Activated CD8-positive, alpha-beta memory T cell treated with anti-CD3 and anti-CD28 coated beads, Interleukin-2, amount 50 U/mL, for 24 hours (primary cell): ENCODE measurements around the gene RAPGEF5.

Experiments
- DNase-seq: peaks from one replicate; pipeline ENCODE4 v3.0.0-alpha.2; 2020; ENCODE audit errors: extremely low read depth

Gene RAPGEF5, protein sequence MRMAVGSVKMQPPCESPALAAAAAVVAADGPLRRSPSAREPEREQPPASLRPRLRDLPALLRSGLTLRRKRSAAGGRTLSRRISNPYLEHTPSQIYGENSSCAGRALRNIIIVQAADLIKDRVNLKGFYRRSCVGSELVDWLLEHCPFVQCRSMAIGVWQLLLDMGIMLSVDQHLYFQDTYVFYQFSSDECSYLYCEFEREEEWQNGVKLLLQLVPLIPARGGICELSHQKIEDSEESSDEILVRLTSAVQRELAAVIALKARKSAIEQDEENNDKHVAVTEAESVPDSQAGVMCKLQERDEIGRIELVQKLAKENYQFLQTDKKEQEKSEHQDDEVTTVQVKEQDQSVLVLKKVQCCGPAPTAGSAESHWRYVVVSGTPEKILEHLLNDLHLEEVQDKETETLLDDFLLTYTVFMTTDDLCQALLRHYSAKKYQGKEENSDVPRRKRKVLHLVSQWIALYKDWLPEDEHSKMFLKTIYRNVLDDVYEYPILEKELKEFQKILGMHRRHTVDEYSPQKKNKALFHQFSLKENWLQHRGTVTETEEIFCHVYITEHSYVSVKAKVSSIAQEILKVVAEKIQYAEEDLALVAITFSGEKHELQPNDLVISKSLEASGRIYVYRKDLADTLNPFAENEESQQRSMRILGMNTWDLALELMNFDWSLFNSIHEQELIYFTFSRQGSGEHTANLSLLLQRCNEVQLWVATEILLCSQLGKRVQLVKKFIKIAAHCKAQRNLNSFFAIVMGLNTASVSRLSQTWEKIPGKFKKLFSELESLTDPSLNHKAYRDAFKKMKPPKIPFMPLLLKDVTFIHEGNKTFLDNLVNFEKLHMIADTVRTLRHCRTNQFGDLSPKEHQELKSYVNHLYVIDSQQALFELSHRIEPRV

DNA sequence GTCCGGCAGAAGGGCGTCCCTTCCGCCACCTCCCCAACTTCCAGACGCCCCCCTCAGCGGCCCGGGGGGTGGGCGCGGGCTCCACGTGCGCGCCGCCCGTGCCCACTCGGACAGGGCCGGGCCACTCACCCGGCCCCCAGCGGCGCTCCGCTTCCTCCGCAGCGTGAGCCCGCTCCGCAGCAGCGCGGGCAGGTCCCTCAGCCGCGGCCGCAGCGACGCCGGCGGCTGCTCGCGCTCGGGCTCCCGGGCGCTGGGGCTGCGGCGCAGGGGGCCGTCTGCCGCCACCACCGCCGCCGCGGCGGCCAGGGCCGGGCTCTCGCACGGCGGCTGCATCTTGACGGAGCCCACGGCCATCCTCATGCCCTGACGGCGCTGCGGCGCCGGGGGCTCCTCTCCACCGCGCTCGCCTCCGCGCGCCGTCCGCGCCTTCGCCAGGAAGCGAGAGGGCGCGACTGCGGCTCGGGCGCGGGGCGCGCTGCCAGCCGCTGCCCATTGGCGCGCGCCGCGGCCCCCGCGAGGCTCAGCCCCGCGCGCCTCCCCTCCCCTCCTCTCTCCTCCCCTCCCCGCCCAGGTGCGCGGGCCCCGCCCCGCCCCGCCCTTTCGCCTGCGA lies at the start of gene RAPGEF5:
Gene RAPGEF5 (minus strand): TSS at position 454 of the 610 bp plus-strand sequence. CDS start 94 bp downstream, at position 360.
- DNase-seq, result no peak

DNA sequence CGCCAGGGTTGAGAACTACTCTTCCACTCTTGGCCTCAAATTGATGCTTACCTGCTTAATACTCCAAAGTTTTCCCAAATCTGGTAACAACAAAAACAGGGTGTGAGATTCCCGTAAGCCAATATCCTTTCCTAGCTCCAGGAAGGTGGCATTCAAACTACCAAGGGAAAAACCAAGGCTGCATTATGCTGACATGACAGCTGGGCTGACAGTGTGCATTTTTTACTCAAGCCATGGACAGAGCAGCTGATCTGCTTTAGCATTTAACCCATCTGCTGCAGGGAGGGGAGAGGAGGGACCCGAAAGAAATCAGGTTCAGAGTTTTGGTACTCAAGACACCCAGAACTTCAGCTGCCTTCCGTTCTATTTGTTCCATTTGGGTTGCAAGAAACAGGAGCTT lies 49.8 kb upstream of the RAPGEF5 start:
- DNase-seq, result no peak

DNA sequence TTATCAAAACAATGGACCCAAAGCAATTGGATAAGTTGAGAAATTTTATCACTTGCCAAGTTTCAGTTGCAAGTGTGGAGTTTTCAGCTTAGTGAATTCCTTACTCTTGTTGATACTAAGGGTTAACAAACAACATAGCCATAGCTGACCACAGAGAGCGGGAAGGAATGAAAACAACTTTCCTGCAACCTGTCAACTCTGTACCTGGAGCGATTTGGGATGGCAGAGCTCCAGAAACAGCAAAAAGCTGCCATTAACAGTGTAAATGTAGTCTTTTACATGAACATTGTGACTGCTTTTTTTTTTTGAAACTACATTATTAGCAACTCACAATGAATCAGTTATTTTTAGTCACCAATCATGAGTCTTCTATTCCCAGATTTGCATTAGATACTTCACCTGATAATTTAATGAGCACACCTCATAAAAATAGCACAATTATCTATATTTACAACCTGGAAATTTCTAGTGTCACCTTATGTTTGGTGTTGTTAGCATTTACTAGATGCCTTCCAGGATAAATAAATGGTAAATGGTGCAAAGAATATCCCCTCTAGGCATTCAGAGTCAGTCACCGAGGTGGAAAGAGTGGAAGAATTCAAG lies 47.6 kb upstream of the RAPGEF5 start:
- no peak for DNase-seq

DNA sequence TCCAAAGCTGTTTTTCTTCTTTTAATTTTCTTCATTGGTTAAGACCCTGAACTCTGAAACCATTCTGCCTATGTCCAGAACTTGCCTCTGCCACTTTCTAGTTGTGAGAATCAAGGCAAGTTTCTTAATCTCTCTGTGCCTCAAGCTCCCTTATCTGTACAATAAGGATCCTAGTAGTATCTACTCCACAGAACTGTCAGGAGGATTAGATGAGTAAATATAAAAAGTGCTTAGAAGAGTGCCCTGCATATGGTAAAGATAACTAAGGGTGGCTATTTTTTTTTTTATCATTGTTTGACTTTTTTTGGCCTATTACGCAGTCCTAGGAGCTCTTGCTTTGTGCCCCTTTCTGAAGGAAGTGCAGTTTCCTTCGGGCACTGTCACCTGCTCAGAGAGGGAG lies 46.4 kb upstream of the RAPGEF5 start:
- DNase-seq, result no peak

DNA sequence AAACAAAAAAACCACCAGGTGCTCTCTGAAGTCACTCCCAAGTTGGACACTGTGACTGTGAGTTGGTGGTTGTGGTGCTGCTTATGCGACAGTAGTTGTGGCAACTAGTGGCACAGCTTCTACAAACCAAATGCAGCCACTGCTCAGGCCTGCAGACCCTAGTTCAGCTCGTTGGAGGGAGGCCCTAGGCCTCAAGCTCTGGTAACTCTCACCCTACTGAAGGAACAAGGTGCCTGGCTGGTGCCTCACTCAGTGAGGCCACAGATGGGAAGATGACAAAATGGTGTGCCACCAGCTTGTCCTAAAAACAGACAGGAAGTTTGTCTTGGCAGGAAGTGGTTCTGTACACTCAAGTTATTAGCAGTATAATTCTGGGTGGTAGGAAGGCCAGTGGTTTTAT lies 45.3 kb upstream of the RAPGEF5 start:
- no peak for DNase-seq

DNA sequence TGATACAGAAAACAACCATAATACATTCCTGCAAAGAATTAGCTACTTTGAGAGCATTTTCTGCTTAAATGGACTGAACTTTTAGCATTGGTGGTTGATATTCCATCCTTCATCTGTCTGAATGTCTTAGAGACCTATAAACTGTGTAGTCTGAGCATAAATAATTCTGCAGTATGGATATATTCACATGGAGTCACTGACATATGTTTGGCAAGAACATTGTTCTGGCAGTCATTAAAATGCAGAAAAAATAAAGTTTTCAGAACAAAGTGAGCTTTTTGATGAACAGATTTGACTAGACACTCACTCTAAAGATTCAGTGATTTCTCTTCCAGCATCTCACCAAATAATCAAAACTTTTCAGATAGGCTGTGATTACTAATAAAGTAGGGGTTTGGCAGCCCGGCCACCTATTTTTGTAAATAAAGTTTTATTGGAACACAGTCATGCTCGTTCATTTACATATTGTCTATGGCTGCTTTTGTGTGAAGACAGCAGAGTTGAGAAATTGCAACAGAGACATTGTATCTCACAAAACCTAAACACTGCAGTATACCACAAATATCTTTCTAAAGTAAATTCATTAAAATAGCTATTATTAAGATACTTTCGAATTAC lies 44.1 kb upstream of the RAPGEF5 start:
- no peak for DNase-seq

DNA sequence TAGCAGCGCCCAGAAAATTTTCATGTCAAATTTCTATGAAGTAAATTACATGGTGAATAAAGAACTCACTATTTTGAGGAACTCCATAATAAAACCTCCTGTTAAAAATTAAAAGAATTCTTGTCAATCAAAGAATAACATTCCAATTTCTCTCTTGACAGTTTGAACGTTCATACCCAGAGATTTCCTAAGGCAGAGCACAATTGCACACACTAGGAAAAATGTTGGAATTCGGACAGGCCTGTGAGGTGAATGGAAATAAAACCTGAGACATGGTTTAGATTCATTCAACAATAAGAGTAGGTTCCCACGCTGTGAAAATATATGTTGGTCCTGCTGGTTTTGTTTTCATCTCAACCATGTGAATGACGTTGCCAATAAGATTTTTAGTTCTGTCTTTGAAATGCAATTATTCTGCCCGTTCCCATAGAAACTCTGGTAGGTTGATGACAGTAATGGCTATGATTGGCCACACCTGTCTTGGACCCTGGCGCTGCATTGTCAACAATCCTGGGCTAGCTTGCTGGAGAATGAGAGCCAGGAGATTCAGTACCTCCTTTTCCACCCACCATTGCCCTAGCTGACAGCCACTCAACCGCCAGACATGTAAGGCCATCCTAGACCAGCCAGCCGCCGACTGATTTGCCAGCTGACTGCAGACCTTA lies 43.3 kb upstream of the RAPGEF5 start:
- no peak for DNase-seq

DNA sequence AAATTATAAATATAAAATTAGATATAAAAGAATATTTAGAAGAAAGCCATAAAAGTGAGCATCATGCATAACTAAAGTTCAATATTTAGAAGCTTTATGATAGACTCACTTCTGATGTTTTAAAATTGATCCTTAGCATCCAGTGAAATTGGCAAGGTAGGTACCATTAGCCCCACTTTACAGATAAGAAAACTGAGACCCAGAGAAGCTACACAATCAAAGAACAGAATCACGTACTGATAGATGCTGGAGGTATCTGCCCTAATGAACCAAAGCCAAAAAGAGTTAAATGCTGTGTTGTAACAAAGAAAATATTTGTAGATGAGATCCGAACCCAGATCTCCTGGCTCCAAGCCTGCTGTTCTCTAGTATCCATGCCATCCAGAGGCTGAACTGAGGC lies 42.6 kb upstream of the RAPGEF5 start:
- DNase-seq, result no peak

DNA sequence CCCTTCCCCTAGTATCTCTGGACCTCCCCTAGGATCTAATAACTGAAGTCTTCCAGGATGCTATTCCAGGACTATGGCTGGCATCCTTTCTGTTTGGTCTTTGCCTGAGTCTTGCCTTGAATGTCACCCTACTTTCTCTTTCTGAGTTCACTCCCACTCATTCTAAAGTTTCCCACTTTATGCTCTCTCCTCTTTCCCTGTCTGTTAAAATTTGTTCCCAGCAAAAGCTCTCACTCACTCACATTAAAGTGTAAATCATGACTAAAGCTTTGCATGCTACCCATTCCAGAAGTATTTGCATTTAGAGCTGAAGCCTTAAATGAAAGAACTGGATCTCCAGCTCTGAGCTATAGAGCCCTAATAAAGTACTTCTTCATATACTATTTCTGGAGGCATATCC lies 42.1 kb upstream of the RAPGEF5 start:
- DNase-seq, result no peak

DNA sequence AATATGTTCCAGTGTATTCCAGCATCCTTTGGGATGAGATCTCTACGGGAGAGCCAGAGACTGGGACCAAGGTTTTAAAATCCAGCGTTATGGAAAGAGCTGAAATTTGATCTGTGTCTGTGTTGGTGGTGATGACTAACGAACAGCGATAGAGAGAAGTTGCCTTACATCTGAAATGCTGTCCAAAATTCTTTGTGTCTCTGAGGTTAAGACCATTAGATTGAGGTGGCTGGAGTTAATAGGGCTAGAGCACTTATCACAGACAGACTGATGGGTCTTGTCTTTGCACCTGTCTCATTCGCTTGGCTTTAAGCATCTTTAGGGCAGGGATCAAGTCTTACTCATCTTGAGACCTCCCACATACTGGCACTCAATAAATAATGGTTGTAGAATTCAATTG lies 41.0 kb upstream of the RAPGEF5 start:
- no peak for DNase-seq

DNA sequence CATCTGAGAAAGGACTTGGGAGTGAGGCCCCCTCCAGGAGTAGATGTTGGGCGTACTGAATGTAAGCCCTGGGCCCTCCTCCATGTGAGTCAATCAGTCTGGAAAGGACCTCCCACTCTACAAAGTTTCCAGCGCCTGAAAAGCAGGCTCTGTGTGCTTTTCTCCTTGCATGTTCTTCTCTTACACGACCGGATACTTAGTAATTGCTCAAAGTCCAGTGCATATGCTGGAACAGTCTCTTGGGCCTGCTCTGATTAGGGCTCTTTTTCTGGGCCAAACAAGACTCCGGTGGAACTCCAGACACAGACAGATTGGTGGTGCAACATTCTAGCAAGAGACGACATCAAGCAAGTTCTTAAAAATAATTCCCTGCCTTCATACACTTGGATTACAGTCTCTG lies 38.3 kb upstream of the RAPGEF5 start:
- DNase-seq, result no peak

DNA sequence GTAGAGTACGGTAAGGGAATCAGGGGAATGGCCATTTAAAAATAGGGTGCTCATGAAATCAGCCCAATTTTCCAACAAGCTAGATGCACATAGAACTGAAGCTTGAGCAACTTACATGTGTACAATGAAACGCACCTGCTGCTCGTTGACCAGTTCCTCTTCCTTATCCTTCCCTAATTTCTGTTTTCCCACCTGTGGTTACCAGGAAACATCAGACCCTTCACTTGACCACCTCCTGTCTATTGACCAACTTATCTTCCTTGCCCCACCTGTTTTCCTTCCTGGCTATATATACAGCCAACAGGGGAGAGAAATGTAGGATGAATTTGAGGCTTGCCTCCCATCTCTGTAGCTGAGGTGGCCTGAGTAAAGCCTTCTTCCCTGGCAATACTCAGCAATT lies 37.8 kb upstream of the RAPGEF5 start:
- no peak for DNase-seq

DNA sequence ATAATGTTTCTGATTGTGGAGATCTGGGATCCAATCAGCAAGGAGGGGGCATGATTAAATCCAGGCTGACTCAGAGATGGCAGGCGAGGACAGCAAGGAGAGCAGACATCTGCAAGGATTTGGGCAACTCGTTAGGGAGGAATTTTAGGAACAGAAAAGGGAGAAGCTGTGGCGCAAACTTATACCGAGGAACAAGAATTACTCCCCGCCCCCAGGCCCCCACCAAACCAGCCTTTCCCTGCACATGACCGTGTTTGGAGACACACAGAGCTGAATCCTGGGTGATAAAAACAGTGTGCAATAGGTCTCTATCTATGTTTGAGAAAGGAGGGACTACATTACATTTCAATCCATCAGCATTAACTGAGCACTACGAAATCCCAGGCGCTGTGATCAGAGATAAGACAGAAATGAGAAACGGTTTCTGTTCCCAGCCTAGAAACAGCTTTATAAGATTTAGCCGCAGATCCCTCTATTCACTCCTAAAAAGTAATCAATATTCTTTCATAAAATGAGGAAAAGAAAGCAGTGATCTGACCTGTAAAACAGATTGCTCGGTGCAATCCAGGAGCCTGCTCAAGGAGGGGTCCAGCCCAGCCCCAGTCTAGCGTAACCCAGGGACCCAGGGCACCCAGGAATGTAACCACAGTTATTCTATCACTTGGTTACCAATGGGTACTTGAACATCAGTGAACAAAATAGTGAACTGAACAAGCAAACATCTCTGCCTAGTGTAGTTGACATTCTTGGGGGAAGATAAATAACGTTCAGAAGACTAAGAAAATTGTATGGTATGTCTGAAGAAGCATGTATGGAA lies 37.2 kb upstream of the RAPGEF5 start:
- no peak for DNase-seq

DNA sequence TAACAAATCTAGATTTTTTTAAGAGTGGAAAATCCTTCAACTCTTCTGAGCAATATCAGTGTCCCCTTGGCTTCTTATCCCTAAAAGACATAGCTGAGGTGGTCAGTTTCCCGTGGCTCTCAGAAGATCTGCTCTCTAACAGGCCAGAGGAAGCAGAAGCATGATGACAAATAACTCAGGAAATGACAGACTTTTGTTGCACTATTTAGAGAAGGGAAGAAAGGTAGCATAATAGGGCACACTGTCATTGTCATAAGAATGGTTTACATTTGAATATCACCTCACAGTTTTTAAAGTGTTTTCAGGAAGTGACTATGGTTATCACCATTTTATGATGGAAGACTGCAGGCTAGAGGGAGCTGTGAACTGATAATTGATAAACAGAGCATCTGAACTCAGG lies 33.6 kb upstream of the RAPGEF5 start:
- DNase-seq, result no peak

DNA sequence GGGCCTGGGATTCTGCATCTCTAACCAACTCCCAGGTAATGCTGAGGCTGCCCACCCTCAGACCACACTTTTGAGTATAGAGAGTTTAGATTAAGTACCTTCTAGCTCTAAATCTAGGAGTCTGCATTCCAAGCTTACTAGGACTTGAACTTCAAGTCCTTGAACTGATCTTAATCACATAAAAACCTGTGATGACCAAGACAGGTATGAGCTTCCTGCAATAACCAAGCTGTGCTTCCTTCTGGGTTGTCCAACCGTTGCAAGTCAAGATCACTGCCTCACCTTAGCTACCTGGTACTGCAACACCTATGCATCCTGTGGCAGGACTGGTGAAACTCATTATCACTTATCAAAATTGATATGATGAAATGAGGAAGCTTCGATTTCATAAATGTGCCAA lies 32.9 kb upstream of the RAPGEF5 start:
- DNase-seq, result no peak

DNA sequence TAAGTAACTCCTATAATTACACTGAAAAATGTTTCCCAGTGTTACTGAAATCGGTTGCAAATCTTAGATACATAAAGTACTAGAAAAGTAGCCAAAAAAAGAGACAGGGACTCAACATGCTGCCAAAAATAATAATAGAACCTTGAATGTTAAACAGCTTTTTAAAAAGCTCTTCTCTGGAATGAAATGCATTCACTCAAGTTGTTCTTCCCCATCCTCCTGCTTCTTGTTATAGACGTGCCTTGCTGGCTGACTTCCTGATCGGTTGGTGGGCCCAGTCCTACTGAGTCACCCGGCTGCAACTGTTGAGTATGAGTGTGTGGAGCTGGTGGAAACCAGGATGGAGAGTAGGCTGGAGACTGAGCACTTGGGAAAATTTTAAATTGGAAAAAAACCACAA lies 30.6 kb upstream of the RAPGEF5 start:
- DNase-seq, result no peak

DNA sequence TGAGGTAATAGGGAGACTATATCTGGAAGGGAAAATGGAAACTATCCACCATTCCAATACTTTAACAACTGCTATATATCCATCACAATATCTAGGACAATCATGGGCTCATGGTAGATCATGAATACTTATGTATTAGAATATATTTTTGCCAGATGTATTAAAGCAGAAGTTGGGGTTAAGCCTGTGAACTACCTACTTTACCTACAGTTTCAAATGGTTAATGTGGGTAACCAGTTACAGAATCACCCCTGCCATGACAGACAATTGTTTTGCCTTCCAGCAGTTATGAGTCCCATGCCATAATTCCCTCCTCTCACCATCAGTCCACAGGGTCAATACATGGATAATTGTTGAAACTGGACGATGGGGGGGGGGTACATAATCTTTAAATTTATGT lies 29.9 kb upstream of the RAPGEF5 start:
- DNase-seq, result no peak

DNA sequence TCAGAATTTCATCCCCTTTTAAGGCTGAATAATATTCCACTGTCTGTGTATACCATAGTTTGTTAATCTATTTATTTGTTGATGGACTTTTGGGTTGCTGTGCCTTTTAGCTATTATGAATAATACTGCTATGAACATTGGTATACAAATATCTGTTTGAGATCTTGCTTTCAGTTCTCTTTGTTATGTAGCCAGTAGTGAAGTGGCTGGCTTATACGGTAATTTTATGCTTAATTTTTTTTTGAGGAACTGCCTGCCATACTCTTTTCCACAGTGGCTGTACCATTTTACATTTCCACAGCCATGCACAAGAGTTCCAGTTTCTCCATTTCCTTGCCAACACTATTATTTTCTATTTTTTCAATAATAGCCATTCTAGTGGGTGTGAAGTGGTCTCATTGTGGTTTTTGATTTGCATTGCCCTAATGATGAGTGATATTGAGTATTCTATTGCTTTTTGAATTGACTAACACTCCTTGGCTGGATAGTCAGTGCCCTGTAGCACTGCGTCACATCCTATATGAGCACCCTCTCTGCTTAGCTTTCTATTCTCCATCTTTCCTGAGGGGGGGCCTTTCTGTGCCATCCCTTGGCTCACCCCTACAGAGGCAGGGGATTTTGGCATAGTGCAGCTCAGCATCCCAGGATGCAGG lies 29.4 kb upstream of the RAPGEF5 start:
- DNase-seq, result no peak

DNA sequence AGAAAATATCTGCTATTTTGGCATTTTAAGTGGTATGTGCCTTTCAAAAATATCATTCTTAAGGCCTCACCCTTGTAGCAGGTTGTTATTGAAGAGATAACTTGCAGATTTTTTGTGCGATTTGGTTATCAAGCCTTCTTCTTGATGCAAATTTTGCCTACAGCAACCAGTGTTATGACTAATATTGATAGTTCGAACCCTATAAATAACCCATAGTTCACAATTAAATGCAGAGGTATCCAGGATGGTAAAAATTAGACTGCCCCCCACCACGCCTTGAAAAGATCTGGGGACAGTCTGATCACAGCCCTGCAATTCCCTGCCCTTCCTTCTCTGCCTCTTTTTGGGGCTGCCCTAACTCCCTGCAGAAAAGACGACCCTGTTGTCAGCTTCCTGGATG lies 28.4 kb upstream of the RAPGEF5 start:
- no peak for DNase-seq

DNA sequence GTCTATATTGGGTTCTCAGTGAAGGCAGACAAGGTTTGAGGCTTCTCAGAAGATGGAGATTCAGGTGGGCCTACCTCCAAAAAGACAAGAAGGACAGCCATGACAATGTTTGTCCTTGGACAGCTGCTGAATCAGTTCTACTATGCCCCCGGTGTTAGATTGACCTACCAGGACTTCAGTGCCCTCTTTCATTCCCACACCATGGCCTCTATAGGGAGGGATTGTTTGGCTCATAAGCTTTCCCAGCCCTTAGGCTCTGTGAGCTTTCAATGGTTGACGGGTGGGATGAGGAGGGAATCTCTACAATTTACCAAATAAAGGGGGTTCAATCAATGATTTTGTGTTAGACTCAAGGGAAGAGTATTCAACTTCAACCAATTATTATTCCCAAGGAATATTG lies 23.4 kb upstream of the RAPGEF5 start:
- DNase-seq, result no peak
